COLO668 (cell line): ENCODE data around the gene PLIN5.
A peak's percentile ranks its signal among the peaks of the same experiment; 100 is the strongest.

Experiments
- DNase-seq: peaks from one replicate; lab custom pipeline; 2025; ENCODE audit not compliant: unreplicated experiment; lab: John Stamatoyannopoulos, UW

The PLIN5 gene

DNA sequence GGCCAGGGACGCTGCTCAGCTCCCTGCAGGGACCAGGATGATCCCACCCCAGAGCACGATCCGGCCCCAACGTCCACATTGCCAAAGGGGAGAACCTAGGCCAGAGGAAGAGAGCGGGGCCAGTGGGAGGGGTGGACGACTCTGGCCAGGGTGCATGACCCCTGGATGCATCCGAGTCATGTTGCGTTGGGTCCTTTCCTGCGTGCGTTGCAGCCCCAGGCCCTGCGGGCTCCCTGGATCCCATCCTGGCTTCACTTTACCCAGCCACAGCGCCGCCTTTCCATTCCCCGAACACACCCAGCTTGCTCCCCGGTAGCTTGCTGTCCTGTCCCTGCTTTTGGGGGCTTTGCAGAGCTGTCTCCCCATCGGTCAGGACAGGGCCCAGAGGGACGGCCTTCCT lies 27.2 kb downstream of the PLIN5 start:
- no peak for DNase-seq

- no peak for DNase-seq
Observed at GRCh38 chr19:4507150-4507452, 27.9 kb downstream of the PLIN5 start.

- DNase-seq = no peak
Observed at GRCh38 chr19:4506449-4507149, 28.4 kb downstream of the PLIN5 start.

GRCh38 chr19:4505570-4506448 lies 29.2 kb downstream of the PLIN5 start:
- DNase-seq = no peak

- no peak for DNase-seq
Observed at GRCh38 chr19:4504891-4505569, 30.0 kb downstream of the PLIN5 start.

- DNase-seq = no peak
Observed at GRCh38 chr19:4504297-4504701, 30.7 kb downstream of the PLIN5 start.

DNA sequence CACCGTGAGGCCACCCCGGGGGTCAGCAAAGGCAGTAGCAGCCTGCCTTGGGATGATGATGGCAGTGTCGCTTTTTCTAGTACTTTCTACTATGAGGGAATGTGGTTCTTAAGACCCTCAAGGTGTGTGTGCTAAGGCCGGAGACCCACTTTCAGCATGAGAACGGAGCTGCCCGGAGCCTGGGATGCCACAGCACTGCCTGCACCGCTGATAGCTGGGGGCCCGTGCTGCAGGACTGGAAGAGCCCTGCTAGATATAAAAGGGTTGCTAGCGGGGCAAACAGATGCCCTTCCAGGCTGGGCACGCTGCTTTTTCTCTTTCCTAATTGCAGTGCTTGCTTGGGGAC lies 31.2 kb downstream of the PLIN5 start:
- no peak for DNase-seq

GRCh38 chr19:4503132-4503824 lies 31.7 kb downstream of the PLIN5 start:
- DNase-seq = no peak

GRCh38 chr19:4502282-4503131 lies 32.5 kb downstream of the PLIN5 start:
- DNase-seq = no peak

DNA sequence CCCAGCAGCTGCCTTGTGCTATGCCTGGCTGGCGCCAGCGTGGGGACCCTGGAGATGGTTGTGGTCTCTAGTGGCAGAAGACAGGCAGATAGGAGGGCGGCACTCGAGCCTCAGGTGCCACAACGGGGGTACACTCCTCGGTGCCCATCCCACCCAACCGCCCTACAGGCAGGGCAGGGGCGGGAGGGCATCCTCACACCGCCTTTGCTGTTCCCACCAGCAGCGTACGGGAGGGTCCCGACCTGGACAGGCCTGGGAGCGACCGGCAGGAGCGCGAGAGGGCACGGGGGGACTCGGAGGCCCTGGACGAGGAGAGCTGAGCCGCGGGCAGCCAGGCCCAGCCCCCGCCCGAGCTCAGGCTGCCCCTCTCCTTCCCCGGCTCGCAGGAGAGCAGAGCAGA lies 33.3 kb downstream of the PLIN5 start:
- DNase-seq = no peak

DNA sequence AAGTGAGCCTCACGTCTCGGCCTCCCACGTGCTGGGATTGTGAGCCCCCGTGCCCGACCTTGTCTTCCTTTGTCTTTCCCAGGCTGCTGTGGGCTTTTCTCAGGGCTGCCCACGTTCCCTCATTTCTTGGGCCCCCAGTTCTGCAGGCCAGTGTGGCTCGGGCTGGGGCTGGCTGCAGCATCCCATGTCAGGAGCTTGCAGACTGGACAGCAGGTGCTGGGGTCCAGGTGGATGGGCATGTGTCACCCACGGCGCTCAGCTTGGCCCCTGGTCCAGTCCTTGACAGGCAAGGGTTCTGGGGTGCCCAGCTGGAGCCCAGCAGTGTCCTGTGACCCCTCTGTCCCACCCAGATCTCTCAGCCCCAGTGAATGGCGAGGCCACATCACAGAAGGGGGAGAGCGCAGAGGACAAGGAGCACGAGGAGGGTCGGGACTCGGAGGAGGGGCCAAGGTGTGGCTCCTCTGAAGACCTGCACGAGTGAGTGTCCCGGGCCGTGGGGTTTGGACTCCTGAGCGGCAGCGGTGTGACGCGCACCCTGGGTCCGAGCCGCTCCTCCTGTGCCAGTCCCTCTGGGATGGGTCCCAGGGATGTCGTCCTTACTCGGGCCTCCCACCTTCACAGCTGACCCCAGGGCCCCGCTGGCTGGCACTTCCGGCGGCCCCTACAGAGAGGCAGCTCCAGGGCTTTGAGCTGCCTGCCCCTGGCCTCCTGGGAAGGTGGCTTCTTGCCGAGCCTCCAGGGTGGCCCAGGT lies 34.0 kb downstream of the PLIN5 start:
- DNase-seq = no peak

DNA sequence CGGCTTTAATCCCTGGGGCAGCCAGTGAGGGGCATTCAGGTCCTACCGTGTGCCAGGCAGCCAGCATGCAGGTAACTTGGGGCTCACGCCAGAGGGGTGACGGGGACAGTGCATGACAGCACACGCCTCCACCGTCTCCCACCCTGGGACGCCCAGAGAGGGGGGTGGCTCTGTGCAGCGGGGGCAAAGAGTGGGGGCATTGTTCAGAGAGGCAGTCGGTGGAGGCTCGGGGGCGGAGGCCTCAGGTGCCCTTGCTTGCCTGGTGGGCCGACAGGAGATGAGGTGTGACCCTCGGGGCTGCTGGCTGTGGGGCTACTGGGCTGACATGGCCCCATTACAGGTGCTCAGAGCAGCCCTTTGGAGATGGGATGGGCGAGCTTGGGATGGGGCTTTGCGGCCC lies 35.2 kb downstream of the PLIN5 start:
- no peak for DNase-seq

- DNase-seq = no peak
Observed at GRCh38 chr19:4499318-4499717, 35.7 kb downstream of the PLIN5 start.

DNA sequence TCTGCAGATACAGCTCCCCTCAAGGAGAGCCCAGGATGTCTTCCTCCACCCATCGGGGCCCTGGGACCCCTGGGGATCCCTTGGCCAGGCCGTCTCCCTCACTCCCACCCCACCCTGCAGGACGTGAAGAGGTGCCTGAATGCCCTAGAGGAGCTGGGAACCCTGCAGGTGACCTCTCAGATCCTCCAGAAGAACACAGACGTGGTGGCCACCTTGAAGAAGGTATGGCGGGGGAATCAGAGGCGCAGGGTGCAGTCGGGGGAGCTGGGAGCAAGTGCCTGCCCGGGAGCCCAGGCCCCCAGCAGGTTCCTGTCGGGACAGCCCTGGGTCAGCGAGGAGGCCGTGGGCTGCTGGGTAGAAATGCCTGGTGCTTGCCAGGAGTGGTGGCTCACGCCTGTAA lies 36.3 kb downstream of the PLIN5 start:
- DNase-seq = no peak

GRCh38 chr19:4497770-4498389 lies 37.1 kb downstream of the PLIN5 start:
- no peak for DNase-seq

- no peak for DNase-seq
Observed at GRCh38 chr19:4496304-4496703, 38.7 kb downstream of the PLIN5 start.

DNA sequence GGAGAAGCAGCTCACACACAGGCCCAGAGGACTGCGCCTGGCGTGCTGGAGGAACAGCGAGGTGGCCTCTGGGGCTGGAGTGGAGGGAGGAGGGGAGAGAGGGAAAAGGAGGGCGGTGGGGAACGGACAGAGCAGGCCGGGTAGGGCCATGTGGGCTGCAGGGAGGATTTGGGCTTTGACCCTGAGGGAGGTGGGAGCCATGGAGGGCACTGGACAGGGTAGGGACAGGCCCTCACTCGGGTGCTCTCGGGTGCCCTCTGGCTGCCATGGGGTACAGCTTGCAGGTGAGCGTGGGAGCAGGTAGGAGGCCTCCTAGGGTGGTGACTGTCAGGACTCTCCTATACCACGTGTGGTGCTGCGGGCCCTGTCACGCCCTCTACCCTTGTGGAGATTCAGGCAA lies 39.6 kb downstream of the PLIN5 start:
- peak; percentile 16 for DNase-seq

- no peak for DNase-seq
Observed at GRCh38 chr19:4494691-4495064, 40.3 kb downstream of the PLIN5 start.

- no peak for DNase-seq
Observed at GRCh38 chr19:4493929-4494690, 40.9 kb downstream of the PLIN5 start.
